CD4-positive, alpha-beta T cell (primary cell): Measurements from ENCODE around the gene EPDR1. TPM values are rescaled to one million over a fixed set of nuclear protein-coding genes. Genes with fewer than 3 reads are reported as not detected.
A peak's percentile ranks its signal among the peaks of the same experiment; 100 is the strongest.

Source experiments
- ATAC-seq: fragments of 200-7000 bp; cut with Tn5 transposase; one replicate; pipeline ENCODE4 v1.10.0; 2022; ENCODE audit warnings: mild to moderate bottlenecking; ENCODE audit not compliant: poor library complexity
- CTCF ChIA-PET: fragments of 350-600 bp; sonication (Branson Sonifier 250); formaldehyde crosslinking; loops from one replicate; lab custom pipeline; 2021; ENCODE audit warnings: antibody characterized with exemption, inconsistent platforms; lab: Charles Lee
- POLR2A ChIA-PET: fragments of 350-600 bp; sonication (Branson Sonifier 250); formaldehyde crosslinking; loops from one replicate; lab custom pipeline; 2021; ENCODE audit warnings: antibody characterized with exemption, inconsistent platforms; lab: Charles Lee
- DNase-seq, 14 experiments: peaks; one replicate each; pipeline ENCODE4 v3.0.0-alpha.2; 2013 to 2020; ENCODE audit warnings: mixed read lengths in 2 of 14
- H3K27ac ChIP-seq, 2 donors: one replicate each; pipeline versions ENCODE4 v1.5.1 to v1.7.0; 2013; ENCODE audit warnings: low read length in 2 of 2, low read depth in 1 of 2, mild to moderate bottlenecking in 1 of 2
- H3K27me3 ChIP-seq, 2 experiments: 1 replicate in 1 of 2; 2 replicates in 1 of 2; pipeline versions ENCODE4 v1.6.1 to v1.7.0; 2013; ENCODE audit warnings: low read length in 2 of 2, control low read depth in 1 of 2, mild to moderate bottlenecking in 1 of 2, moderate library complexity in 1 of 2; ENCODE audit not compliant: insufficient read depth in 2 of 2, control insufficient read depth in 1 of 2
- H3K36me3 ChIP-seq: one replicate; pipeline ENCODE4 v1.6.1; 2013; ENCODE audit warnings: low read length, control low read depth; ENCODE audit not compliant: insufficient read depth
- H3K4me1 ChIP-seq: one replicate; pipeline ENCODE4 v1.6.1; 2013; ENCODE audit warnings: low read length, control low read depth; ENCODE audit not compliant: insufficient read depth
- H3K4me3 ChIP-seq: one replicate; pipeline ENCODE4 v1.5.1; 2013; ENCODE audit warnings: mild to moderate bottlenecking, low read length, moderate library complexity
- H3K9me3 ChIP-seq, 2 experiments: 1 replicate in 1 of 2; 2 replicates in 1 of 2; pipeline versions ENCODE4 v1.6.1 to v1.7.0; 2013; ENCODE audit warnings: low read length in 2 of 2, mild to moderate bottlenecking in 2 of 2, control low read depth in 1 of 2, moderate library complexity in 1 of 2; ENCODE audit not compliant: control insufficient read depth in 1 of 2, insufficient read depth in 1 of 2
- H3K27ac Mint-ChIP-seq: one replicate; pipeline ENCODE4 v1.8.0; 2020; ENCODE audit warnings: mixed read lengths
- H3K27me3 Mint-ChIP-seq: one replicate; pipeline ENCODE4 v1.8.0; 2021; ENCODE audit warnings: mixed read lengths
- H3K36me3 Mint-ChIP-seq: one replicate; pipeline ENCODE4 v1.8.0; 2021; ENCODE audit warnings: low read depth, mixed read lengths
- H3K4me1 Mint-ChIP-seq: one replicate; pipeline ENCODE4 v1.8.0; 2021; ENCODE audit warnings: low read depth, mixed read lengths
- H3K4me3 Mint-ChIP-seq: one replicate; pipeline ENCODE4 v1.8.0; 2020; ENCODE audit warnings: mild to moderate bottlenecking, mixed read lengths
- H3K9me3 Mint-ChIP-seq: one replicate; pipeline ENCODE4 v1.8.0; 2020; ENCODE audit warnings: mixed read lengths
- intact Hi-C, 2 experiments: fragments of 100-400 bp; cut with DNase I in 1 of 2; cut with micrococcal nuclease in 1 of 2; formaldehyde crosslinking; loops; one replicate each; pipeline versions ENCODE4 v1.15.1 to v1.9.0; 2023 to 2025; cut with DNase I, micrococcal nuclease
- total RNA-seq, 174 experiments: library from RNA in 2 of 174; stranded (reverse) in 2 of 174; gene quantifications; one replicate each; pipeline ENCODE4 v1.2.3 and lab custom pipeline; 2021 to 2026
- TF ChIP-seq, protein P1 (sequence below): fragments of 200-600 bp; IDR thresholded peaks from one replicate; pipeline ENCODE4 v1.8.0; 2022; ENCODE audit warnings: antibody characterized with exemption, mild to moderate bottlenecking

EPDR1 gene
- total RNA-seq, 2 experiments from 2014 or later: not detected

DNA sequence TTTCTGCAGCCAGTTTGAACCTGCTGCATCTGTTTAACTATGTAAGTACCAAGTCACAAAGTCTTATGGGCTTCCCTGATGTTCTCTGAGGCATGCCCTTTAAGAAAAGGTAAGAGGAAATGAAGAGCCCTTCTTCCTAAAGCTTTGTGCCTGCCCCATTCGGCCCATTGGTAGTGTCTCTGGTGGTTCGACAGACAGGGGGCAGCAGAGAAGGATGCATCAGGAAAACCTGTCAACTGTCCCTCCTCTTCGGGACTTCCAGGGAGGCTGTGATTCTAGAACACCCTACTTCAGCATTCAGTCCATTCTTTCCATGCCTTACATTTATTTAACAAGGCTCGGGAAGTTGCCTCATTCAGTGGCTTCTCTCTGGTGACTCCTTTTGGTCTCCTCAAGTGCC lies 1.9 kb upstream of the EPDR1 start:
- Mint-ChIP-seq H3K27me3 (peaks cover 84% of the 10 kb centered on the region), H3K4me1 (peaks cover 19% of the 10 kb centered on the region), H3K27ac (no peak overlapping the region), H3K9me3 (no peaks in the 10 kb centered on the region), H3K36me3 (no peaks in the 10 kb centered on the region), H3K4me3 (no peak overlapping the region)
- DNase-seq: no peak
- TF ChIP-seq, protein P1, sequence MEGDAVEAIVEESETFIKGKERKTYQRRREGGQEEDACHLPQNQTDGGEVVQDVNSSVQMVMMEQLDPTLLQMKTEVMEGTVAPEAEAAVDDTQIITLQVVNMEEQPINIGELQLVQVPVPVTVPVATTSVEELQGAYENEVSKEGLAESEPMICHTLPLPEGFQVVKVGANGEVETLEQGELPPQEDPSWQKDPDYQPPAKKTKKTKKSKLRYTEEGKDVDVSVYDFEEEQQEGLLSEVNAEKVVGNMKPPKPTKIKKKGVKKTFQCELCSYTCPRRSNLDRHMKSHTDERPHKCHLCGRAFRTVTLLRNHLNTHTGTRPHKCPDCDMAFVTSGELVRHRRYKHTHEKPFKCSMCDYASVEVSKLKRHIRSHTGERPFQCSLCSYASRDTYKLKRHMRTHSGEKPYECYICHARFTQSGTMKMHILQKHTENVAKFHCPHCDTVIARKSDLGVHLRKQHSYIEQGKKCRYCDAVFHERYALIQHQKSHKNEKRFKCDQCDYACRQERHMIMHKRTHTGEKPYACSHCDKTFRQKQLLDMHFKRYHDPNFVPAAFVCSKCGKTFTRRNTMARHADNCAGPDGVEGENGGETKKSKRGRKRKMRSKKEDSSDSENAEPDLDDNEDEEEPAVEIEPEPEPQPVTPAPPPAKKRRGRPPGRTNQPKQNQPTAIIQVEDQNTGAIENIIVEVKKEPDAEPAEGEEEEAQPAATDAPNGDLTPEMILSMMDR: no peak
- Histone ChIP-seq H3K27me3 (peaks cover 30 to 65% of the 10 kb centered on the region in 2 experiments), H3K4me3 (no peak overlapping the region), H3K9me3 (peaks cover 0 to 12% of the 10 kb centered on the region in 2 experiments), H3K36me3 (no peaks in the 10 kb centered on the region), H3K4me1 (peaks cover 14% of the 10 kb centered on the region), H3K27ac (no peak overlapping the region)
- ChIA-PET POLR2A (interaction anchor here (0.7 kb wide), 1 partner anchor 476 kb away, joined by 3 read pairs; no protein-coding TSS in a partner anchor), CTCF (interaction anchor here (1.2 kb wide), 1 partner anchor 11 kb away, joined by 3 read pairs; no protein-coding TSS in a partner anchor)
- ATAC-seq: no peak
- intact Hi-C loops: no loop called here

DNA sequence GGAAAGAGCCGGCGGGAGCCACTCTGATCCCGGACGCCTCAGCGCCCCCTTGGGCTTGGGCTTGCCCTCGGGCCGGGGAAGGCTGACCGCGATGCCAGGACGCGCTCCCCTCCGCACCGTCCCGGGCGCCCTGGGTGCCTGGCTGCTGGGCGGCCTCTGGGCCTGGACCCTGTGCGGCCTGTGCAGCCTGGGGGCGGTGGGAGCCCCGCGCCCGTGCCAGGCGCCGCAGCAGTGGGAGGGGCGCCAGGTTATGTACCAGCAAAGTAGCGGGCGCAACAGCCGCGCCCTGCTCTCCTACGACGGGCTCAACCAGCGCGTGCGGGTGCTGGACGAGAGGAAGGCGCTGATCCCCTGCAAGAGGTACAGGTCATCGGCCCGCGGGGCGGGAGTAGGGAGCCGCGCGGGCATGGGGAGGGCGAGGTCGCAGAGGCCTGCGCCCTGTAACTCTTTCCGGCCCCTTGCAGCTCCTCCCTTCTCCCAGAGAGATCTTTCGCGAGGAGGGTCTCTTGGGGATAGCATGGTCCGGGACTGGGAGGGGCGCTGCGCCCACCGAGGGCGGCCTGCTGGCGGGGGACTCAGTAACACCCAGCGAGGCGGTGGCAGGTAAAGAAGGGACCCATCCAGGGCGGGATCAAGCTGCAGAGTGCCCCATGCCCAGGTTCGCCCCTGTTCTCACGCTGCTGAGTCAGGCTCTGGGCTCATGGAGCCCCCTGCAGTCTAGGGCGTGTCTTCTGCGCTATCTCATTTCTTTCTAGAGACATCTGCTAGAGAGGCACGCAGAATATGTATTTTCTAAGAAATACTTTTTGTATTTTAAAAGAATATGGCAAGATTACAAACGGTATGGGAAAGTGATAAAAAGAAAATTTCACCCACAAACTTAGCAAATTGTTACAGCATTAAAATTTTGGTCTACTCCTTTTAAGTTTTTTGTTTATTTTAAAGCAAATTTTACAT lies 687 bp downstream of the EPDR1 start:
- Histone ChIP-seq H3K36me3 (no peaks in the 10 kb centered on the region), H3K4me3 (peak overlapping the region; percentile 47), H3K4me1 (peaks cover 11% of the 10 kb centered on the region), H3K9me3 (peaks cover 0 to 7% of the 10 kb centered on the region in 2 experiments), H3K27ac (no peak overlapping the region), H3K27me3 (peaks cover 32 to 56% of the 10 kb centered on the region in 2 experiments)
- peaks cover 3% of the 10 kb centered on the region for H3K9me3 Mint-ChIP-seq
- DNase-seq (peak in 2 of 14 experiments; percentile 9 to 13), ATAC-seq (peak; percentile 52)
- H3K4me1 Mint-ChIP-seq: peaks cover 15% of the 10 kb centered on the region
- TF ChIP-seq, protein P1: no peak
- intact Hi-C loops: no loop called here
- peak overlapping the region; percentile 87 for H3K4me3 Mint-ChIP-seq
- H3K27ac Mint-ChIP-seq: no peak overlapping the region
- peaks cover 61% of the 10 kb centered on the region for H3K27me3 Mint-ChIP-seq
- ChIA-PET CTCF (no interaction called here), POLR2A (no interaction called here)
- H3K36me3 Mint-ChIP-seq: no peaks in the 10 kb centered on the region

DNA sequence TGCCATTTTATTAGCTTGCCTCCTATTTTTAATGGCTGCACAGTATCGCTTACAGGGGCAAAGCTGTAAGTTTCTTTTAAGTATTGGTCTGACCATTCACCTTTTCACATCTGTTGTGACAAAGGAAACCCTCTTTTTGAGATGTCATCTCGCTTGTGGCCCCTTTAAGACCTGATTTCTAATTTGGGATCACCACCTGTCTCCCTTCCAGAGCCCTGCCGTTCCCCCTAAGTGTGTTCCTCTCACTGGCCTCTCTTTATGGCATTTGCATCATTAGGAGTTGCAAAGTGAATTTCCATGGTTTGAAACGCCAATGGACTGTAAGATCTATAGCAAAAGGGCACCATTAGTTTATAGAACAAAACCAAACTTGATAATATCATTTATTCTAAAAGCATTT lies 1.4 kb downstream of the EPDR1 start:
- no peak overlapping the region for H3K27ac Mint-ChIP-seq
- Histone ChIP-seq H3K4me3 (no peak overlapping the region), H3K9me3 (peaks cover 0 to 4% of the 10 kb centered on the region in 2 experiments), H3K27me3 (peaks cover 29 to 48% of the 10 kb centered on the region in 2 experiments), H3K27ac (no peak overlapping the region), H3K4me1 (peaks cover 6% of the 10 kb centered on the region), H3K36me3 (no peaks in the 10 kb centered on the region)
- ChIA-PET CTCF (no interaction called here), POLR2A (no interaction called here)
- H3K4me1 Mint-ChIP-seq: peaks cover 15% of the 10 kb centered on the region
- no peak for DNase-seq
- ATAC-seq: no peak
- H3K27me3 Mint-ChIP-seq: peaks cover 58% of the 10 kb centered on the region
- H3K4me3 Mint-ChIP-seq: peak overlapping the region; percentile 40
- H3K9me3 Mint-ChIP-seq: peaks cover 4% of the 10 kb centered on the region
- TF ChIP-seq, protein P1: no peak
- intact Hi-C loops: no loop called here
- no peaks in the 10 kb centered on the region for H3K36me3 Mint-ChIP-seq
